HL-60 (cell line): ENCODE results near the gene NSRP1.
"Not testable (repeated sequence)": the region's sequence is repeated elsewhere in the genome, so short reads cannot be mapped to it uniquely, and the experiment has no call there.

ENCODE experiments used
- DNase-seq, 2 experiments: peaks; one replicate each; pipeline ENCODE4 v3.0.0-alpha.2; 2010 to 2020; ENCODE audit warnings: low read depth in 1 of 2, low spot score in 1 of 2
- H3K27ac ChIP-seq: fragments of 250-450 bp; sonication (Bioruptor Pico); replicated peaks from 2 replicates; pipeline ENCODE4 v1.5.1; 2020; ENCODE audit warnings: mild to moderate bottlenecking, moderate library complexity
- H3K27me3 ChIP-seq: fragments of 250-450 bp; sonication (Bioruptor Pico); 2 replicates; pipeline ENCODE4 v1.5.1; 2021; ENCODE audit warnings: mild to moderate bottlenecking, moderate library complexity; ENCODE audit not compliant: insufficient read depth, poor library complexity, severe bottlenecking
- H3K4me3 ChIP-seq: replicated peaks from 2 replicates; pipeline ENCODE4 v1.5.1; 2011; ENCODE audit warnings: mild to moderate bottlenecking, control low read depth, low read length; ENCODE audit not compliant: insufficient read depth
- GABPA ChIP-seq: IDR thresholded peaks from 2 replicates; pipeline ENCODE4 v1.6.1; 2012; ENCODE audit warnings: low read depth
- POLR2AphosphoS5 ChIP-seq: IDR thresholded peaks from 2 replicates; pipeline ENCODE4 v1.6.1; 2012; ENCODE audit warnings: low read depth
- SPI1 ChIP-seq: IDR thresholded peaks from 2 replicates; pipeline ENCODE4 v1.6.1; 2012; ENCODE audit warnings: low read depth, mild to moderate bottlenecking, borderline replicate concordance
- TF ChIP-seq, protein P1 (sequence below): IDR thresholded peaks from one replicate; pipeline ENCODE4 v1.5.1; 2011; ENCODE audit warnings: low read length, control low read depth, inconsistent platforms; ENCODE audit not compliant: insufficient read depth
- TF ChIP-seq, protein P2 (sequence below): IDR thresholded peaks from 2 replicates; pipeline ENCODE4 v1.6.1; 2012; ENCODE audit warnings: low read depth; ENCODE audit not compliant: insufficient replicate concordance

NSRP1 gene

DNA sequence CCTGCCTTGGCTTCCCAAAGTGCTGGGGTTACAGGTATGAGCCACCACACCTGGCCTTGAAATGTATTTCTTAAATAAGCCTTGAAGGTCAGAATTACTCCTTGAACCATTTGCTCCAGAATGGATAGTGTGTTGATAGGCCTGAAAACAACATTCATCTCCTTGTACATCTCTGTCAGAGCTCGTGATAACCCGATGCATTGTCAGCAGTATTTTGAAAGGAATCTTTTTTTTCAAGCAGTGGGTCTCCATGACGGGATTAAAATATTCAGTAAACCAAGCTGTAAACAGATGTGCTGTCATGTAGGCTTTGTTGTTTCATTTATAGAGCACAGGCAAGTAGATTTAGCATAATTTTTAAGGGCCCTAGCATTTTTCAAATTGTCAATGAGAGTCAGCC is 16.6 kb downstream of the NSRP1 start:
- H3K4me3 ChIP-seq, result no peak overlapping the region
- no peak for DNase-seq
- TF ChIP-seq, protein P1, sequence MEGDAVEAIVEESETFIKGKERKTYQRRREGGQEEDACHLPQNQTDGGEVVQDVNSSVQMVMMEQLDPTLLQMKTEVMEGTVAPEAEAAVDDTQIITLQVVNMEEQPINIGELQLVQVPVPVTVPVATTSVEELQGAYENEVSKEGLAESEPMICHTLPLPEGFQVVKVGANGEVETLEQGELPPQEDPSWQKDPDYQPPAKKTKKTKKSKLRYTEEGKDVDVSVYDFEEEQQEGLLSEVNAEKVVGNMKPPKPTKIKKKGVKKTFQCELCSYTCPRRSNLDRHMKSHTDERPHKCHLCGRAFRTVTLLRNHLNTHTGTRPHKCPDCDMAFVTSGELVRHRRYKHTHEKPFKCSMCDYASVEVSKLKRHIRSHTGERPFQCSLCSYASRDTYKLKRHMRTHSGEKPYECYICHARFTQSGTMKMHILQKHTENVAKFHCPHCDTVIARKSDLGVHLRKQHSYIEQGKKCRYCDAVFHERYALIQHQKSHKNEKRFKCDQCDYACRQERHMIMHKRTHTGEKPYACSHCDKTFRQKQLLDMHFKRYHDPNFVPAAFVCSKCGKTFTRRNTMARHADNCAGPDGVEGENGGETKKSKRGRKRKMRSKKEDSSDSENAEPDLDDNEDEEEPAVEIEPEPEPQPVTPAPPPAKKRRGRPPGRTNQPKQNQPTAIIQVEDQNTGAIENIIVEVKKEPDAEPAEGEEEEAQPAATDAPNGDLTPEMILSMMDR, result no peak
- TF ChIP-seq GABPA (no peak), POLR2AphosphoS5 (no peak), SPI1 (no peak)
- TF ChIP-seq, protein P2, sequence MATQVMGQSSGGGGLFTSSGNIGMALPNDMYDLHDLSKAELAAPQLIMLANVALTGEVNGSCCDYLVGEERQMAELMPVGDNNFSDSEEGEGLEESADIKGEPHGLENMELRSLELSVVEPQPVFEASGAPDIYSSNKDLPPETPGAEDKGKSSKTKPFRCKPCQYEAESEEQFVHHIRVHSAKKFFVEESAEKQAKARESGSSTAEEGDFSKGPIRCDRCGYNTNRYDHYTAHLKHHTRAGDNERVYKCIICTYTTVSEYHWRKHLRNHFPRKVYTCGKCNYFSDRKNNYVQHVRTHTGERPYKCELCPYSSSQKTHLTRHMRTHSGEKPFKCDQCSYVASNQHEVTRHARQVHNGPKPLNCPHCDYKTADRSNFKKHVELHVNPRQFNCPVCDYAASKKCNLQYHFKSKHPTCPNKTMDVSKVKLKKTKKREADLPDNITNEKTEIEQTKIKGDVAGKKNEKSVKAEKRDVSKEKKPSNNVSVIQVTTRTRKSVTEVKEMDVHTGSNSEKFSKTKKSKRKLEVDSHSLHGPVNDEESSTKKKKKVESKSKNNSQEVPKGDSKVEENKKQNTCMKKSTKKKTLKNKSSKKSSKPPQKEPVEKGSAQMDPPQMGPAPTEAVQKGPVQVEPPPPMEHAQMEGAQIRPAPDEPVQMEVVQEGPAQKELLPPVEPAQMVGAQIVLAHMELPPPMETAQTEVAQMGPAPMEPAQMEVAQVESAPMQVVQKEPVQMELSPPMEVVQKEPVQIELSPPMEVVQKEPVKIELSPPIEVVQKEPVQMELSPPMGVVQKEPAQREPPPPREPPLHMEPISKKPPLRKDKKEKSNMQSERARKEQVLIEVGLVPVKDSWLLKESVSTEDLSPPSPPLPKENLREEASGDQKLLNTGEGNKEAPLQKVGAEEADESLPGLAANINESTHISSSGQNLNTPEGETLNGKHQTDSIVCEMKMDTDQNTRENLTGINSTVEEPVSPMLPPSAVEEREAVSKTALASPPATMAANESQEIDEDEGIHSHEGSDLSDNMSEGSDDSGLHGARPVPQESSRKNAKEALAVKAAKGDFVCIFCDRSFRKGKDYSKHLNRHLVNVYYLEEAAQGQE, result no peak
- no peak overlapping the region for H3K27ac ChIP-seq
- no peaks in the 10 kb centered on the region for H3K27me3 ChIP-seq

DNA sequence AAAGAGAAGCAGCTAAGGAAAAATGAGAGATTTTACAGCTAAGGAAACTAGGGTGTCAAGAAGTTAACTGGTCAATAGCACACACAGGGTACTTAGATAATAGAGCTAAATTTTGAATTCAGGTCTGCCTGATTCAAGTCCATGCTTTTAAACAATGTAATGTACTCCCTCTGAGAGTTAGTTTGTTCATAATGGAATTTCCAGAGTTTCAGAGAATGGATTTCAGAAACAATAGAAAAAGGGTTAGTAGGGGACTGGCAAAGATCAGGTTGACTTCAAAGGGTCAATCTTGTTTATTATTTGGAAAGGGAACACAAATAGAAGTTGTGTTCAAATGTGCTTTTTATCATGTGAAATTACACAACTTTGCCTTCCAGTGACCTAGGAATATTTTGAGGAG is 17.9 kb downstream of the NSRP1 start:
- Histone ChIP-seq H3K27ac (no peak overlapping the region), H3K27me3 (no peaks in the 10 kb centered on the region), H3K4me3 (no peak overlapping the region)
- no peak for TF ChIP-seq GABPA
- no peak for DNase-seq

DNA sequence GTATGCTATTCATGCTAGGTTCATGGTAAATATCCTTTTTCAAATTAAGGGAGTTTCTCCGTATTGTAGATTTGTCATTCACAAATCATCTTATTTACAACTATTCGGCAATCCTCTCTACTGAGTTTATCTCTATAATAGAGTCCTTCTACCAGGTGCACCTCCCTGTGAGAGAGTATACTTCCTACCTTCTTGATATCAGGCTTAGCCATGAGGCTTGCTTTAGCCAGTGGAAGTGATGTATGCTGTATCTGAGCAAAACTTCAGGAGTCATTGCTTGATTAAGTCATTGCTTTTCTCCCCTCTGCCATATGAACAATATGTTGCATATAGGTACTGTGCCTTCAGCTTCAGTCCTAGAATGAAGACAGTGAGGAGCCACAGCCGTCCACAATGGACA is 20.5 kb downstream of the NSRP1 start:
- DNase-seq, result no peak

DNA sequence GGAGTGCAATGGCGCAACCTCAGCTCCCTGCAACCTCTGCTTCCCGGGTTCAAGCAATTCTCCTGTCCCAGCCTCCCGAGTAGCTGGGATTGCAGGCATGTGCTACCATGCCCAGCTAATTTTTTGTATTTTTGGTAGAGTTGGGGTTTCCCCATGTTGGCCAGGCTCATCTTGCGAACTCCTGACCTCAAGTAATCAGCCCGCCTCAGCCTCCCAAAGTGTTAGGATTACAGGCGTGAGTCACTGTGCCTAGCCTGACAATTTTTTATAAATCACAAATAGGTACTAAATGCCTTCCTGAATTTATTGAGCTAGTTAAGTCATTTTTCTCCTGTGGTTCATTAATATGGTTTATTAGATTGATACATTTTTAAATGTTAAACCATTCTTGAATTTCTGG is 31.2 kb downstream of the NSRP1 start:
- H3K27ac ChIP-seq, H3K4me3 ChIP-seq, H3K27me3 ChIP-seq, DNase-seq: not testable (repeated sequence)

More for the DNA sequence above, 20.5 kb downstream of the NSRP1 start:
- no peak overlapping the region for H3K4me3 ChIP-seq
- TF ChIP-seq POLR2AphosphoS5 (no peak), SPI1 (no peak), GABPA (no peak)
- TF ChIP-seq, protein P1, result no peak
- H3K27me3 ChIP-seq, result no peaks in the 10 kb centered on the region
- H3K27ac ChIP-seq, result no peak overlapping the region

GRCh38 chr17:30148376-30148775 is 31.8 kb downstream of the NSRP1 start:
- Histone ChIP-seq H3K4me3 (no peak overlapping the region), H3K27me3 (no peaks in the 10 kb centered on the region), H3K27ac (no peak overlapping the region)
- TF ChIP-seq SPI1, result no peak
- TF ChIP-seq, protein P1, result no peak
- TF ChIP-seq, protein P2, result no peak
- TF ChIP-seq POLR2AphosphoS5, result no peak
- TF ChIP-seq GABPA, result no peak
- DNase-seq, result no peak
